ENCODE data around the gene CCDC61.

DNA sequence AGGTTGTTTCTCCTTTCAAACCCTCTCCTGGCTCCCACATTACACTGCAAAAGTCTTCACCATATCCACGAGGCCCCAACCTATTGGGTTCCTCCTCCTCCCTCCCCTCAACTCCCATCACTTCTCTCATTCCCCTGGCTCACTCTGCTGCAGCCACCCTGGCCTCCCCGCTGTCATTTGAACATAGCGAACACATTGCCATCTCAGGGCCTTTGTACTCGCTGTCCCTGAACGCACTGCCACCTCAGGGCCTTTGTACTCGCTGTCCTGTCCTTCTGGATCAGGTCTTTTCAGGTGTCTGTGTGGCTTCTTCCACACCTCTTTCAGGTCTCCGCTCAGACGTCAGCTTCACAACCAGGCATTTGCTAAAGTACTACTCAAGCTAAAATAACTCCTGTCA, 1.7 kb downstream of the CCDC61 start:
- TF ChIP-seq POLR2A (IDR thresholded peaks at IDR 0.05): no peak
- TF ChIP-seq, protein P1, sequence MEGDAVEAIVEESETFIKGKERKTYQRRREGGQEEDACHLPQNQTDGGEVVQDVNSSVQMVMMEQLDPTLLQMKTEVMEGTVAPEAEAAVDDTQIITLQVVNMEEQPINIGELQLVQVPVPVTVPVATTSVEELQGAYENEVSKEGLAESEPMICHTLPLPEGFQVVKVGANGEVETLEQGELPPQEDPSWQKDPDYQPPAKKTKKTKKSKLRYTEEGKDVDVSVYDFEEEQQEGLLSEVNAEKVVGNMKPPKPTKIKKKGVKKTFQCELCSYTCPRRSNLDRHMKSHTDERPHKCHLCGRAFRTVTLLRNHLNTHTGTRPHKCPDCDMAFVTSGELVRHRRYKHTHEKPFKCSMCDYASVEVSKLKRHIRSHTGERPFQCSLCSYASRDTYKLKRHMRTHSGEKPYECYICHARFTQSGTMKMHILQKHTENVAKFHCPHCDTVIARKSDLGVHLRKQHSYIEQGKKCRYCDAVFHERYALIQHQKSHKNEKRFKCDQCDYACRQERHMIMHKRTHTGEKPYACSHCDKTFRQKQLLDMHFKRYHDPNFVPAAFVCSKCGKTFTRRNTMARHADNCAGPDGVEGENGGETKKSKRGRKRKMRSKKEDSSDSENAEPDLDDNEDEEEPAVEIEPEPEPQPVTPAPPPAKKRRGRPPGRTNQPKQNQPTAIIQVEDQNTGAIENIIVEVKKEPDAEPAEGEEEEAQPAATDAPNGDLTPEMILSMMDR (IDR thresholded peaks at IDR 0.05): no peak

Measured in breast epithelium (tissue), 3 donors.